Measurements from ENCODE around the gene RNF157. TPM values are rescaled to one million over a fixed set of nuclear protein-coding genes. Genes with fewer than 3 reads are reported as not detected.

RNF157 gene
- total and polyA plus RNA-seq, 9 of the 15 experiments (the other 6 are each of a cell fraction or from before 2014, with no cell fraction given): 8.1 to 31.7 (median 20.8) TPM

- TF ChIP-seq KDM1A (IDR thresholded peaks at IDR 0.05): peak in 1 of 2 experiments; percentile 53; a peak in 2 of 4 replicates
- TF ChIP-seq GABPA (tag; conservative IDR thresholded peaks at IDR 0.05; ENCODE audit: low read depth): no peak
- no peak for TF ChIP-seq KDM4B (IDR thresholded peaks at IDR 0.05; ENCODE audit: borderline replicate concordance in 2 of 2, low read depth in 1 of 2)
- TF ChIP-seq NCOA6 (IDR thresholded peaks at IDR 0.05): no peak
- TF ChIP-seq SRSF9 (IDR thresholded peaks at IDR 0.05; ENCODE audit: borderline replicate concordance, low read depth, low read length): no peak
- TF ChIP-seq ETS2 (tag; IDR thresholded peaks at IDR 0.05; ENCODE audit: borderline replicate concordance, poor library complexity, severe bottlenecking): no peak
- TF ChIP-seq, protein P1, sequence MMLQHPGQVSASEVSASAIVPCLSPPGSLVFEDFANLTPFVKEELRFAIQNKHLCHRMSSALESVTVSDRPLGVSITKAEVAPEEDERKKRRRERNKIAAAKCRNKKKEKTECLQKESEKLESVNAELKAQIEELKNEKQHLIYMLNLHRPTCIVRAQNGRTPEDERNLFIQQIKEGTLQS (IDR thresholded peaks at IDR 0.05): peak; percentile 71
- TF ChIP-seq, protein P1 (CRISPR knock-in tag; conservative IDR thresholded peaks at IDR 0.05): no peak
- no peak for TF ChIP-seq HMGXB4 (CRISPR knock-in tag; IDR thresholded peaks at IDR 0.05)
- no peak for TF ChIP-seq BRD4 (IDR thresholded peaks at IDR 0.05)
- no peak for TF ChIP-seq POLR3A (IDR thresholded peaks at IDR 0.05; ENCODE audit: borderline replicate concordance, extremely low read depth, insufficient read depth, insufficient read length)
- no peak for TF ChIP-seq UBTF (IDR thresholded peaks at IDR 0.05; ENCODE audit: borderline replicate concordance in 1 of 2, low read depth in 2 of 2, low read length in 2 of 2)
These were observed 51.9 kb downstream of the RNF157 start (continued) for GRCh38 chr17:76188213-76189016.
